Fibroblast of lung (primary cell): ENCODE data around the gene SEPTIN14. TPM values are rescaled to one million over a fixed set of nuclear protein-coding genes. Genes with fewer than 3 reads are reported as not detected.
"Not testable (repeated sequence)": the region's sequence is repeated elsewhere in the genome, so short reads cannot be mapped to it uniquely, and the experiment has no call there.

Experiments used
- DNase-seq, 2 donors: peaks; one replicate each; pipeline versions ENCODE4 v3.0.0 to v3.0.0-alpha.2; 2010; ENCODE audit warnings: low read depth in 2 of 2
- H2AFZ ChIP-seq: 2 replicates; pipeline ENCODE4 v1.5.1; 2012; ENCODE audit warnings: low read length, control low read depth, inconsistent platforms
- H3K27ac ChIP-seq: 2 replicates; pipeline ENCODE4 v1.5.1; 2011; ENCODE audit warnings: low read length, control low read depth; ENCODE audit not compliant: insufficient read depth
- H3K27me3 ChIP-seq: 2 replicates; pipeline ENCODE4 v1.5.1; 2011; ENCODE audit warnings: mild to moderate bottlenecking, low read length; ENCODE audit not compliant: control insufficient read depth, insufficient read depth
- H3K36me3 ChIP-seq: 2 replicates; pipeline ENCODE4 v1.5.1; 2011; ENCODE audit warnings: low read length; ENCODE audit not compliant: control insufficient read depth, insufficient read depth
- H3K4me1 ChIP-seq: 2 replicates; pipeline ENCODE4 v1.5.1; 2011; ENCODE audit warnings: low read length; ENCODE audit not compliant: control insufficient read depth, insufficient read depth; ENCODE audit errors: extremely low read depth
- H3K4me2 ChIP-seq: 2 replicates; pipeline ENCODE4 v1.5.1; 2011; ENCODE audit warnings: low read length, control low read depth; ENCODE audit not compliant: insufficient read depth; ENCODE audit errors: extremely low read depth
- H3K4me3 ChIP-seq, 4 experiments: fragments of 200-600 bp in 1 of 4; sonication (generic) in 1 of 4; replicated peaks in 1 of 4; 2 replicates each; pipeline ENCODE4 v1.5.1; 2011 to 2016; ENCODE audit warnings: low read length in 4 of 4, low read depth in 3 of 4, mild to moderate bottlenecking in 3 of 4, control low read depth in 2 of 4, inconsistent platforms in 1 of 4, mixed read lengths in 1 of 4; ENCODE audit not compliant: insufficient read depth in 1 of 4; ENCODE audit errors: control extremely low read depth in 1 of 4
- H3K79me2 ChIP-seq: 2 replicates; pipeline ENCODE4 v1.5.1; 2012; ENCODE audit warnings: mild to moderate bottlenecking, low read length, inconsistent platforms; ENCODE audit not compliant: control insufficient read depth, insufficient read depth
- H3K9ac ChIP-seq: 2 replicates; pipeline ENCODE4 v1.5.1; 2011; ENCODE audit warnings: mild to moderate bottlenecking, low read length, control low read depth; ENCODE audit not compliant: insufficient read depth
- H3K9me3 ChIP-seq: 2 replicates; pipeline ENCODE4 v1.5.1; 2012; ENCODE audit warnings: low read depth, low read length; ENCODE audit not compliant: control insufficient read depth, insufficient read depth
- H4K20me1 ChIP-seq: 2 replicates; pipeline ENCODE4 v1.5.1; 2011; ENCODE audit warnings: low read length; ENCODE audit not compliant: control insufficient read depth, insufficient read depth; ENCODE audit errors: extremely low read depth
- EZH2 ChIP-seq: IDR thresholded peaks from 2 replicates; pipeline ENCODE4 v1.5.1; 2012; ENCODE audit warnings: low read length, control low read depth, mild to moderate bottlenecking; ENCODE audit errors: missing control alignments
- polyA plus RNA-seq, 2 donors: library from polyadenylated mRNA; depleted of rRNA in 1 of 2; stranded (reverse) in 1 of 2; unstranded in 1 of 2; fragments of >200 nt; gene quantifications; 2 replicates each; pipeline ENCODE4 v1.2.1, GENCODE V29; 2011 to 2012; ENCODE audit warnings: missing spikeins in 1 of 2
- total RNA-seq: library from RNA; depleted of rRNA; stranded (reverse); fragments of >200 nt; gene quantifications from 2 replicates; pipeline ENCODE4 v1.2.1, GENCODE V29; 2014
- TF ChIP-seq, protein P1 (sequence below), 2 donors: IDR thresholded peaks in 1 of 2; conservative IDR thresholded peaks in 1 of 2; 1 replicate in 1 of 2; 2 replicates in 1 of 2; pipeline ENCODE4 v1.5.1; 2011 to 2012; ENCODE audit warnings: low read length in 2 of 2, control low read depth in 1 of 2, inconsistent platforms in 1 of 2, low read depth in 1 of 2, mild to moderate bottlenecking in 1 of 2

Gene SEPTIN14
- total and polyA plus RNA-seq, 2 donors (not counting 1 experiment from before 2014, with no cell fraction given): not detected

GRCh38 chr7:55774327-55775050, 88.1 kb downstream of the SEPTIN14 start:
- DNase-seq: peak in 1 of 2 donors; percentile 12
- no peaks in the 10 kb centered on the region for H3K9me3 ChIP-seq
- TF ChIP-seq EZH2: no peak
- TF ChIP-seq, protein P1, sequence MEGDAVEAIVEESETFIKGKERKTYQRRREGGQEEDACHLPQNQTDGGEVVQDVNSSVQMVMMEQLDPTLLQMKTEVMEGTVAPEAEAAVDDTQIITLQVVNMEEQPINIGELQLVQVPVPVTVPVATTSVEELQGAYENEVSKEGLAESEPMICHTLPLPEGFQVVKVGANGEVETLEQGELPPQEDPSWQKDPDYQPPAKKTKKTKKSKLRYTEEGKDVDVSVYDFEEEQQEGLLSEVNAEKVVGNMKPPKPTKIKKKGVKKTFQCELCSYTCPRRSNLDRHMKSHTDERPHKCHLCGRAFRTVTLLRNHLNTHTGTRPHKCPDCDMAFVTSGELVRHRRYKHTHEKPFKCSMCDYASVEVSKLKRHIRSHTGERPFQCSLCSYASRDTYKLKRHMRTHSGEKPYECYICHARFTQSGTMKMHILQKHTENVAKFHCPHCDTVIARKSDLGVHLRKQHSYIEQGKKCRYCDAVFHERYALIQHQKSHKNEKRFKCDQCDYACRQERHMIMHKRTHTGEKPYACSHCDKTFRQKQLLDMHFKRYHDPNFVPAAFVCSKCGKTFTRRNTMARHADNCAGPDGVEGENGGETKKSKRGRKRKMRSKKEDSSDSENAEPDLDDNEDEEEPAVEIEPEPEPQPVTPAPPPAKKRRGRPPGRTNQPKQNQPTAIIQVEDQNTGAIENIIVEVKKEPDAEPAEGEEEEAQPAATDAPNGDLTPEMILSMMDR (conservative IDR thresholded peaks at IDR 0.05 in 1 of 2, IDR thresholded peaks at IDR 0.05 in 1 of 2; ENCODE audit: low read depth in 1 of 2, low read length in 2 of 2): no peak

GRCh38 chr7:55770778-55771177, 91.8 kb downstream of the SEPTIN14 start:
- no peaks in the 10 kb centered on the region for H3K79me2 ChIP-seq
- H3K4me1 ChIP-seq: no peaks in the 10 kb centered on the region
- DNase-seq: no peak
- no peak for TF ChIP-seq EZH2
- TF ChIP-seq, protein P1 (conservative IDR thresholded peaks at IDR 0.05 in 1 of 2, IDR thresholded peaks at IDR 0.05 in 1 of 2; ENCODE audit: low read depth in 1 of 2, low read length in 2 of 2): no peak
- no peak overlapping the region for H3K4me2 ChIP-seq
- H4K20me1 ChIP-seq: no peaks in the 10 kb centered on the region
- no peak overlapping the region for H2AFZ ChIP-seq
- no peaks in the 10 kb centered on the region for H3K9me3 ChIP-seq
- H3K36me3 ChIP-seq: no peaks in the 10 kb centered on the region
- no peaks in the 10 kb centered on the region for H3K27me3 ChIP-seq
- no peak overlapping the region for H3K9ac ChIP-seq
- H3K27ac ChIP-seq: no peak overlapping the region
- H3K4me3 ChIP-seq: no peak overlapping the region

More at GRCh38 chr7:55774327-55775050, 88.1 kb downstream of the SEPTIN14 start:
- no peaks in the 10 kb centered on the region for H3K79me2 ChIP-seq
- H2AFZ ChIP-seq: no peak overlapping the region
- no peak overlapping the region for H3K4me2 ChIP-seq
- H3K36me3 ChIP-seq: no peaks in the 10 kb centered on the region
- no peaks in the 10 kb centered on the region for H3K27me3 ChIP-seq
- H3K27ac ChIP-seq: no peak overlapping the region
- H4K20me1 ChIP-seq: no peaks in the 10 kb centered on the region
- H3K4me1 ChIP-seq: no peaks in the 10 kb centered on the region
- no peak overlapping the region for H3K9ac ChIP-seq
- H3K4me3 ChIP-seq: no peak overlapping the region

GRCh38 chr7:55753274-55753862, 109.2 kb downstream of the SEPTIN14 start:
- not testable (repeated sequence) for H3K4me1 ChIP-seq, H3K4me3 ChIP-seq, H2AFZ ChIP-seq, H3K9ac ChIP-seq, H3K9me3 ChIP-seq, H3K79me2 ChIP-seq, H3K4me2 ChIP-seq, H3K36me3 ChIP-seq, H4K20me1 ChIP-seq, H3K27me3 ChIP-seq, DNase-seq, H3K27ac ChIP-seq

DNA sequence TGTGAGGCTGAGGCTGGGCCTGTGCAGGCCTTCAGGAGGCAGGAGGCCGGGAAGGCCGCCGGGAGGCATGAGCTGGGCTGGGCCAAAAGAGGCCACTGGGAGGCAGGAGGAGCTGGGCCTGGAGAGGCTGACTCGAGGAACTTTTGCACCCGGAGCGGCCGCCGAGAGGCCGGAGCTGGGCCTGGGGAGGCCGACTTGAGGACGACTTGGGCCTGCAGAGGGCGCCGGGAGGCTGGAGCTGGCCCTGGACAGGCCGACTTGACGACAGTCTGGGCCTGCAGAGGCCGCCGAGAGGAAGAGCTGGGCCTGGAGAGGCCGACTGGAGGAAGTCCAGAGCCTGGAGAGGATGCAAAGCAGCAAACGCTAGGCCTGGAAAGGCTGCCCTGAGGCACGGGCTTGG, 117.8 kb downstream of the SEPTIN14 start:
- H3K4me3 ChIP-seq, H3K36me3 ChIP-seq, H2AFZ ChIP-seq, H3K4me2 ChIP-seq, H4K20me1 ChIP-seq, H3K4me1 ChIP-seq, H3K27ac ChIP-seq, H3K79me2 ChIP-seq, H3K27me3 ChIP-seq, H3K9ac ChIP-seq, DNase-seq, H3K9me3 ChIP-seq: not testable (repeated sequence)
